ENCODE measurements around the gene ZNF714.

GRCh38 chr19:21158523-21159135 is 76.6 kb downstream of the ZNF714 start:
- no peak for TF ChIP-seq GATA3 (IDR thresholded peaks at IDR 0.05; ENCODE audit: low read depth, low read length)
- no peak for TF ChIP-seq GATA2 (IDR thresholded peaks at IDR 0.05; ENCODE audit: low read depth, low read length)

Measured in SH-SY5Y (cell line).